ENCODE data around the gene STK17B.

The STK17B gene

GRCh38 chr2:196123679-196124373, 47.6 kb downstream of the STK17B start:
- Histone ChIP-seq H3K9me3 (ENCODE audit: insufficient read depth, low read length) (peaks cover 7% of the 10 kb centered on the region; the same call in 1 of the 2 replicates), H3K9ac (ENCODE audit: low read length) (no peak overlapping the region), H2AFZ (ENCODE audit: low read depth, low read length, severe bottlenecking) (no peak overlapping the region), H3K9me2 (replicated peaks; ENCODE audit: insufficient read depth, low read length) (no peaks in the 10 kb centered on the region), H3K4me2 (ENCODE audit: low read depth, low read length, poor library complexity, severe bottlenecking) (no peak overlapping the region), H3K27ac (ENCODE audit: low read depth, low read length) (no peak overlapping the region), H3K79me2 (ENCODE audit: insufficient read depth, low read length) (no peaks in the 10 kb centered on the region), H3F3A (ENCODE audit: insufficient read depth) (no peaks in the 10 kb centered on the region), H4K20me1 (ENCODE audit: low read depth, low read length) (no peaks in the 10 kb centered on the region), H3K4me3 (ENCODE audit: insufficient read depth, low read length, poor library complexity, severe bottlenecking) (no peak overlapping the region), H3K36me3 (ENCODE audit: low read length) (no peaks in the 10 kb centered on the region; the same call in 1 of the 2 replicates), H3K27me3 (ENCODE audit: low read length) (no peaks in the 10 kb centered on the region)
- no peak for TF ChIP-seq CTCF (IDR thresholded peaks at IDR 0.05; ENCODE audit: insufficient read depth, low read length, poor library complexity, severe bottlenecking)
- TF ChIP-seq EZH2phosphoT487 (conservative IDR thresholded peaks at IDR 0.05; ENCODE audit: low read length), result no peak

- H3K27ac ChIP-seq (ENCODE audit: low read depth, low read length), result no peak overlapping the region
- TF ChIP-seq CTCF (IDR thresholded peaks at IDR 0.05; ENCODE audit: insufficient read depth, low read length, poor library complexity, severe bottlenecking) (no peak), EZH2phosphoT487 (conservative IDR thresholded peaks at IDR 0.05; ENCODE audit: low read length) (no peak)
- H3K4me3 ChIP-seq (ENCODE audit: insufficient read depth, low read length, poor library complexity, severe bottlenecking), result no peak overlapping the region
- H3F3A ChIP-seq (ENCODE audit: insufficient read depth), result no peaks in the 10 kb centered on the region
- no peaks in the 10 kb centered on the region for H3K9me2 ChIP-seq (replicated peaks; ENCODE audit: insufficient read depth, low read length)
- no peak overlapping the region for H2AFZ ChIP-seq (ENCODE audit: low read depth, low read length, severe bottlenecking)
- H4K20me1 ChIP-seq (ENCODE audit: low read depth, low read length), result no peaks in the 10 kb centered on the region
- H3K27me3 ChIP-seq (ENCODE audit: low read length), result no peaks in the 10 kb centered on the region
- no peaks in the 10 kb centered on the region for H3K79me2 ChIP-seq (ENCODE audit: insufficient read depth, low read length)
- no peak overlapping the region for H3K9ac ChIP-seq (ENCODE audit: low read length)
- H3K9me3 ChIP-seq (ENCODE audit: insufficient read depth, low read length), result no peaks in the 10 kb centered on the region
- no peaks in the 10 kb centered on the region for H3K36me3 ChIP-seq (ENCODE audit: low read length)
- H3K4me2 ChIP-seq (ENCODE audit: low read depth, low read length, poor library complexity, severe bottlenecking), result no peak overlapping the region
Measured at GRCh38 chr2:196119926-196120325, 51.5 kb downstream of the STK17B start.

- Histone ChIP-seq H3K4me2 (ENCODE audit: low read depth, low read length, poor library complexity, severe bottlenecking) (no peak overlapping the region), H4K20me1 (ENCODE audit: low read depth, low read length) (no peaks in the 10 kb centered on the region), H3K9me2 (replicated peaks; ENCODE audit: insufficient read depth, low read length) (no peaks in the 10 kb centered on the region), H3K9ac (ENCODE audit: low read length) (no peak overlapping the region), H3K27me3 (ENCODE audit: low read length) (no peaks in the 10 kb centered on the region), H3K9me3 (ENCODE audit: insufficient read depth, low read length) (no peaks in the 10 kb centered on the region), H3K36me3 (ENCODE audit: low read length) (no peaks in the 10 kb centered on the region), H3K27ac (ENCODE audit: low read depth, low read length) (no peak overlapping the region), H2AFZ (ENCODE audit: low read depth, low read length, severe bottlenecking) (no peak overlapping the region), H3F3A (ENCODE audit: insufficient read depth) (no peaks in the 10 kb centered on the region), H3K4me3 (ENCODE audit: insufficient read depth, low read length, poor library complexity, severe bottlenecking) (no peak overlapping the region), H3K79me2 (ENCODE audit: insufficient read depth, low read length) (no peaks in the 10 kb centered on the region)
- no peak for TF ChIP-seq EZH2phosphoT487 (conservative IDR thresholded peaks at IDR 0.05; ENCODE audit: low read length)
- TF ChIP-seq CTCF (IDR thresholded peaks at IDR 0.05; ENCODE audit: insufficient read depth, low read length, poor library complexity, severe bottlenecking), result no peak
Measured at GRCh38 chr2:196117214-196117705, 54.1 kb downstream of the STK17B start.
